BJ (cell line): Measurements from ENCODE around the gene COLEC12. TPM values are rescaled to one million over a fixed set of nuclear protein-coding genes. Genes with fewer than 3 reads are reported as not detected.

Experiments
- CTCF ChIA-PET: fragments of 350-600 bp; formaldehyde crosslinking; extraction: SDS; loops from one replicate; lab custom pipeline; 2021; ENCODE audit warnings: antibody characterized with exemption, inconsistent platforms; lab: Yijun Ruan, JAX
- POLR2A ChIA-PET: fragments of 300-600 bp; sonication (Branson Sonifier 250); formaldehyde crosslinking; extraction: SDS; loops from one replicate; lab custom pipeline; 2021; ENCODE audit warnings: antibody characterized with exemption; lab: Charles Lee
- DNase-seq: peaks from one replicate; pipeline ENCODE4 v3.0.0-alpha.2; 2011; ENCODE audit warnings: low read depth
- H3K27me3 ChIP-seq: 2 replicates; pipeline ENCODE4 v1.6.0; 2011; ENCODE audit warnings: low read length; ENCODE audit not compliant: control insufficient read depth, insufficient read depth
- H3K36me3 ChIP-seq: 2 replicates; pipeline ENCODE4 v1.5.1; 2011; ENCODE audit warnings: low read length; ENCODE audit not compliant: control insufficient read depth, insufficient read depth
- H3K4me3 ChIP-seq: 2 replicates; pipeline ENCODE4 v1.5.1; 2011; ENCODE audit warnings: low read depth, mild to moderate bottlenecking, control low read depth, low read length
- polyA plus RNA-seq: library from polyadenylated mRNA; depleted of rRNA; stranded (reverse); fragments of >200 nt; gene quantifications from 2 replicates; pipeline ENCODE4 v1.2.3, GENCODE V29; 2011
- TF ChIP-seq, protein P1 (sequence below): IDR thresholded peaks from 2 replicates; pipeline ENCODE4 v1.5.1; 2011; ENCODE audit warnings: low read depth, mild to moderate bottlenecking, control low read depth, inconsistent platforms, low read length, moderate library complexity; ENCODE audit not compliant: insufficient read depth

COLEC12 gene
- polyA plus RNA-seq, 1 experiment = 41.1 TPM

DNA sequence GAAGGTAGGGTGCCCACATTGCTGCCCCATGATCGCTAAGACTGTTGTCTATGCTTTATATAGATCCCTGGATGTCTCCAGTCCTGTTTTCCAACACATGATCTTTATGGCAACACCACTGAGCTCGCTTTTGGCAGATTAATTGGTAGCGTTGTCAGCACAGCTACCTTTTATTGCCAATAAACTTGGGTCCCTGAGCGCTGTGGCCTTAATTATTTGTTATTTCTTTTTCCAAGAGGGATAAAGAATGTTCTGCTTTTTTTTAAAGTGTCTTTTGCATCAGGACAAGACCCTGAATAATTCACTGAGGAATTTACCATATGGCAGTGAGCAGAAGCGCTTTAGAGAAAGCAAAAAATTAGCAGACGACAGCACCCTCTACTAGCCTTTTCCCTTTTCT lies 113.5 kb downstream of the COLEC12 start:
- CTCF ChIA-PET = interaction anchor here (0.9 to 1.4 kb wide), 2 partner anchors 10 to 16 kb away, joined by 4 to 5 read pairs; no protein-coding TSS in a partner anchor
- H3K36me3 ChIP-seq = no peaks in the 10 kb centered on the region
- TF ChIP-seq, protein P1, sequence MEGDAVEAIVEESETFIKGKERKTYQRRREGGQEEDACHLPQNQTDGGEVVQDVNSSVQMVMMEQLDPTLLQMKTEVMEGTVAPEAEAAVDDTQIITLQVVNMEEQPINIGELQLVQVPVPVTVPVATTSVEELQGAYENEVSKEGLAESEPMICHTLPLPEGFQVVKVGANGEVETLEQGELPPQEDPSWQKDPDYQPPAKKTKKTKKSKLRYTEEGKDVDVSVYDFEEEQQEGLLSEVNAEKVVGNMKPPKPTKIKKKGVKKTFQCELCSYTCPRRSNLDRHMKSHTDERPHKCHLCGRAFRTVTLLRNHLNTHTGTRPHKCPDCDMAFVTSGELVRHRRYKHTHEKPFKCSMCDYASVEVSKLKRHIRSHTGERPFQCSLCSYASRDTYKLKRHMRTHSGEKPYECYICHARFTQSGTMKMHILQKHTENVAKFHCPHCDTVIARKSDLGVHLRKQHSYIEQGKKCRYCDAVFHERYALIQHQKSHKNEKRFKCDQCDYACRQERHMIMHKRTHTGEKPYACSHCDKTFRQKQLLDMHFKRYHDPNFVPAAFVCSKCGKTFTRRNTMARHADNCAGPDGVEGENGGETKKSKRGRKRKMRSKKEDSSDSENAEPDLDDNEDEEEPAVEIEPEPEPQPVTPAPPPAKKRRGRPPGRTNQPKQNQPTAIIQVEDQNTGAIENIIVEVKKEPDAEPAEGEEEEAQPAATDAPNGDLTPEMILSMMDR = no peak
- POLR2A ChIA-PET = interaction anchor here (0.6 kb wide), 1 partner anchor 30 kb away, joined by 3 read pairs; no protein-coding TSS in a partner anchor
- DNase-seq = no peak
- H3K27me3 ChIP-seq = no peaks in the 10 kb centered on the region
- no peak overlapping the region for H3K4me3 ChIP-seq

- DNase-seq = no peak
- POLR2A ChIA-PET = no interaction called here
- Histone ChIP-seq H3K27me3 (no peaks in the 10 kb centered on the region), H3K4me3 (no peak overlapping the region), H3K36me3 (no peaks in the 10 kb centered on the region)
- CTCF ChIA-PET = interaction anchor here (1.8 kb wide), 1 partner anchor 239 kb away, joined by 3 read pairs; no protein-coding TSS in a partner anchor
- TF ChIP-seq, protein P1 = no peak
These were observed 115.6 kb downstream of the COLEC12 start for GRCh38 chr18:384897-385296.

DNA sequence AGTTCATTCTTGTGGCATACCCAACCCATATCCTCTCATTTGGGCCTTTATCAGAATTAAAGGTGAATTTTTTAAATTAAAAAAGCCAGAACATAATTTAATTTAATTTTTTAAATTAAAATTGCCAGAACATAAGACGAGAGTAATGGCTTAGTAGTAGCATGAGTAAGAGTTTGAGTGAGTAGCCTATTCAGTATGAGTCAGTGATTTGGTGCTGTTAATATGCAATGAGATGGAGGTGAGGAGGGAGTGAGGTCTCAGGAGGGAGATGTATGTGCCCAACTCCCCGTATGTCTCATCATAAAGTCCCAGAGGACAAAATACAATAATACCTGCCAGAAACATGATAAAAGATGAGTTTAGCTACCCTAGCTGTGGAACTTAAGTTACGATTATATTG lies 117.4 kb downstream of the COLEC12 start:
- ChIA-PET POLR2A (no interaction called here), CTCF (no interaction called here)
- TF ChIP-seq, protein P1 = no peak
- no peak overlapping the region for H3K4me3 ChIP-seq
- H3K27me3 ChIP-seq = no peaks in the 10 kb centered on the region
- no peaks in the 10 kb centered on the region for H3K36me3 ChIP-seq
- DNase-seq = no peak

- H3K4me3 ChIP-seq = no peak overlapping the region
- TF ChIP-seq, protein P1 = no peak
- CTCF ChIA-PET = no interaction called here
These were observed 118.0 kb downstream of the COLEC12 start for GRCh38 chr18:382423-382984.

DNA sequence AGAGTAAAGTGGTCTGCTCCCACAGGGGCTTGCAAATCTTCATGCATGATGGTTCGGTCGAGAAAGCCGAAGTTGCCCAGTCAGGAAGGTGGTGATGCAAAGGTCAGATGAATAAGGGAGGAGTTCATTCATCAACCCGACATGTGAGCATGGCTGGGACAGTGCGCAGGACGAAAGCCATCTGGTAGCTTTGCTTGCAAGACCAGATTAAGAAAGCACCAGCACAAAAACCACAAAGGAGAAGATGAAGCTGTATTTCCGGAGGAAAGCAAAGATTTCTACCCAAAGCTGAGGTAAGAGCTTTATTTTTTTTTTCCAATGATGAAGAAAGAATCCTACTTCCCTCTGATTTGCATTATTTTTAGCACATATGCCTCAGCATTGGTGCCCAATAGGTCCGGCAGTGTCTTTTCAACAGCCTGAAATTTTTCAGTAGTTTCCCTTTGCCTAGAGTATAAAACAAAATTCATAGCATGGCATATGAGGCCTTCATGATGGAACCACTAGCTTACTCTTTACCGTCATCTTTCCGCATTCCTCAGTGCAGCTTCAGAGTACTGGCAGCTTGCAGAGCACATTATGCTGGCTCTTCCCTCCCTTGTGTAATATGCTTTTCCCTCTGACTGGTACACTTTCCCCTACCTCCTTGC lies 120.7 kb downstream of the COLEC12 start:
- H3K36me3 ChIP-seq = peaks cover 1% of the 10 kb centered on the region; the same call in 1 of the 2 replicates
- POLR2A ChIA-PET = no interaction called here

More at GRCh38 chr18:382423-382984, 118.0 kb downstream of the COLEC12 start:
- no peaks in the 10 kb centered on the region for H3K36me3 ChIP-seq
- POLR2A ChIA-PET = no interaction called here
- DNase-seq = no peak
- no peaks in the 10 kb centered on the region for H3K27me3 ChIP-seq

More for the DNA sequence above, 120.7 kb downstream of the COLEC12 start:
- CTCF ChIA-PET = interaction anchor here (1.0 kb wide), 1 partner anchor 236 kb away, joined by 3 read pairs; no protein-coding TSS in a partner anchor
- no peak for DNase-seq
- TF ChIP-seq, protein P1 = no peak
- Histone ChIP-seq H3K27me3 (no peaks in the 10 kb centered on the region), H3K4me3 (no peak overlapping the region)
